PC-3 (cell line): ENCODE measurements around the gene HSD11B1.

Experiments
- EZH2 ChIP-seq: fragments of 300-600 bp; sonication (generic); IDR thresholded peaks from one replicate; pipeline ENCODE4 v1.6.1; 2017; ENCODE audit warnings: antibody characterized with exemption, mild to moderate bottlenecking, low read length; ENCODE audit not compliant: unreplicated experiment
- EZH2phosphoT487 ChIP-seq: fragments of 300-600 bp; sonication (generic); IDR thresholded peaks from 2 replicates; pipeline ENCODE4 v1.6.1; 2018; ENCODE audit warnings: mild to moderate bottlenecking, antibody characterized with exemption, low read length, borderline replicate concordance
- TF ChIP-seq, protein P1 (sequence below): fragments of 300-600 bp; sonication (generic); conservative IDR thresholded peaks from 2 replicates; pipeline ENCODE4 v1.5.1; 2017; ENCODE audit warnings: antibody characterized with exemption, low read depth, mild to moderate bottlenecking, low read length

GRCh38 chr1:209715314-209715713, 10.7 kb downstream of the HSD11B1 start:
- TF ChIP-seq, protein P1, sequence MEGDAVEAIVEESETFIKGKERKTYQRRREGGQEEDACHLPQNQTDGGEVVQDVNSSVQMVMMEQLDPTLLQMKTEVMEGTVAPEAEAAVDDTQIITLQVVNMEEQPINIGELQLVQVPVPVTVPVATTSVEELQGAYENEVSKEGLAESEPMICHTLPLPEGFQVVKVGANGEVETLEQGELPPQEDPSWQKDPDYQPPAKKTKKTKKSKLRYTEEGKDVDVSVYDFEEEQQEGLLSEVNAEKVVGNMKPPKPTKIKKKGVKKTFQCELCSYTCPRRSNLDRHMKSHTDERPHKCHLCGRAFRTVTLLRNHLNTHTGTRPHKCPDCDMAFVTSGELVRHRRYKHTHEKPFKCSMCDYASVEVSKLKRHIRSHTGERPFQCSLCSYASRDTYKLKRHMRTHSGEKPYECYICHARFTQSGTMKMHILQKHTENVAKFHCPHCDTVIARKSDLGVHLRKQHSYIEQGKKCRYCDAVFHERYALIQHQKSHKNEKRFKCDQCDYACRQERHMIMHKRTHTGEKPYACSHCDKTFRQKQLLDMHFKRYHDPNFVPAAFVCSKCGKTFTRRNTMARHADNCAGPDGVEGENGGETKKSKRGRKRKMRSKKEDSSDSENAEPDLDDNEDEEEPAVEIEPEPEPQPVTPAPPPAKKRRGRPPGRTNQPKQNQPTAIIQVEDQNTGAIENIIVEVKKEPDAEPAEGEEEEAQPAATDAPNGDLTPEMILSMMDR, result no peak
- no peak for TF ChIP-seq EZH2phosphoT487
- no peak for TF ChIP-seq EZH2
